Measurements from ENCODE around the gene CYSTM1. TPM values are rescaled to one million over a fixed set of nuclear protein-coding genes. Genes with fewer than 3 reads are reported as not detected.

CYSTM1 gene
- total RNA-seq, 1 experiment from 2014 or later: 43.3 TPM

DNA sequence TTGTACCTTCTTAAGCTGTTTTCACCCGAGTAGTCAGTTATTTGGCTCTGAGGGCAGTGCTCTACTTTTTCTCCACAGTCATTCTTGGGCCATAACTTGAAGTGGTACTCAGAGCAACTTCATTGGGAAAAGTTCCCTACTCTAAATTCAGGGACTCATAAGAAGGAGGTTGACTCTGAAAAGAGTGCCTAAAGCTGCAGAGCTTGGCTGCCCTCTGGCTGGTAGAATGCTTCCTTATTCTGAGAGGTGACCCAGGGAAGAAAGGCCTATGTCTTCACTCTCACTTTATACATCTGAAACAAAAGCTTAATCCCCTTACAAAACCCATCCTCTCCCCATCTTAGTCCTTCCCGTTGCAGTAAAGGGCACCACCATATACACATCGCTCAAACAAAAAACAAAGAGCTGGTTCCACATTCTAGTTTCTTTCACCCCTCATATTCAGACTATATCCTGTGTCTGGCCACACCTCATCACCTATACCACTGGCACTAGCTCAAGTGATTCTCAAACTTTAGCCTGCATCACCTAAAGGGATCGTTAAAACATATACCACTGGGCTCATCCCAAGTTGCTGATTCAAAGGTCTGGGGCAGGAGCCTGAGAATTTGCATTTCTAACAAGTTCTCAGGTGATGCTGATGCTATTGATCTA is 41.3 kb upstream of the CYSTM1 start:
- Histone ChIP-seq H4K20me1 (ENCODE audit: low read length) (no peaks in the 10 kb centered on the region), H3K36me3 (ENCODE audit: low read depth, low read length) (no peaks in the 10 kb centered on the region), H3F3A (ENCODE audit: low read length, unreplicated experiment) (no peaks in the 10 kb centered on the region), H3K79me2 (ENCODE audit: low read length) (no peaks in the 10 kb centered on the region), H3K9ac (ENCODE audit: low read length) (no peak overlapping the region), H3K27ac (ENCODE audit: low read length) (no peak overlapping the region), H3K4me1 (ENCODE audit: insufficient read depth, low read length) (peaks cover 16% of the 10 kb centered on the region), H3K4me2 (ENCODE audit: low read length) (no peak overlapping the region), H2AFZ (ENCODE audit: low read length) (no peak overlapping the region), H3K27me3 (ENCODE audit: low read length) (no peaks in the 10 kb centered on the region), H3K9me2 (replicated peaks; ENCODE audit: low read length) (no peaks in the 10 kb centered on the region), H3K4me3 (ENCODE audit: low read length) (no peak overlapping the region), H3K9me3 (ENCODE audit: low read length) (no peaks in the 10 kb centered on the region)
- TF ChIP-seq EZH2 (IDR thresholded peaks at IDR 0.05; ENCODE audit: low read length, unreplicated experiment) (no peak), CTCF (conservative IDR thresholded peaks at IDR 0.05; ENCODE audit: low read depth, low read length) (no peak)
- CTCF ChIA-PET: no interaction called here
- ATAC-seq (no peak), DNase-seq (no peak)
- intact Hi-C loops (cut with micrococcal nuclease): no loop called here
- POLR2A ChIA-PET (ENCODE audit: unreplicated experiment): no interaction called here
- BruUV-seq (replicated peaks): no TSS peak

GRCh38 chr5:140134277-140134935 is 40.6 kb upstream of the CYSTM1 start:
- ATAC-seq (no peak), DNase-seq (no peak)
- no peaks in the 10 kb centered on the region for H3K9me2 ChIP-seq (replicated peaks; ENCODE audit: low read length)
- no peaks in the 10 kb centered on the region for H4K20me1 ChIP-seq (ENCODE audit: low read length)
- intact Hi-C loops (cut with micrococcal nuclease): no loop called here
- no peaks in the 10 kb centered on the region for H3F3A ChIP-seq (ENCODE audit: low read length, unreplicated experiment)
- no peak overlapping the region for H3K27ac ChIP-seq (ENCODE audit: low read length)
- H3K4me1 ChIP-seq (ENCODE audit: insufficient read depth, low read length): peaks cover 16% of the 10 kb centered on the region
- no peaks in the 10 kb centered on the region for H3K9me3 ChIP-seq (ENCODE audit: low read length)
- ChIA-PET POLR2A (ENCODE audit: unreplicated experiment) (no interaction called here), CTCF (no interaction called here)
- no peak overlapping the region for H3K9ac ChIP-seq (ENCODE audit: low read length)
- no TSS peak for BruUV-seq (replicated peaks)
- H3K4me2 ChIP-seq (ENCODE audit: low read length): no peak overlapping the region
- no peaks in the 10 kb centered on the region for H3K79me2 ChIP-seq (ENCODE audit: low read length)
- no peaks in the 10 kb centered on the region for H3K36me3 ChIP-seq (ENCODE audit: low read depth, low read length)
- no peak overlapping the region for H3K4me3 ChIP-seq (ENCODE audit: low read length)
- H3K27me3 ChIP-seq (ENCODE audit: low read length): no peaks in the 10 kb centered on the region
- TF ChIP-seq EZH2phosphoT487 (IDR thresholded peaks at IDR 0.05; ENCODE audit: borderline replicate concordance, low read length) (no peak), CTCF (conservative IDR thresholded peaks at IDR 0.05; ENCODE audit: low read depth, low read length) (no peak), EZH2 (IDR thresholded peaks at IDR 0.05; ENCODE audit: low read length, unreplicated experiment) (no peak)
- no peak overlapping the region for H2AFZ ChIP-seq (ENCODE audit: low read length)

DNA sequence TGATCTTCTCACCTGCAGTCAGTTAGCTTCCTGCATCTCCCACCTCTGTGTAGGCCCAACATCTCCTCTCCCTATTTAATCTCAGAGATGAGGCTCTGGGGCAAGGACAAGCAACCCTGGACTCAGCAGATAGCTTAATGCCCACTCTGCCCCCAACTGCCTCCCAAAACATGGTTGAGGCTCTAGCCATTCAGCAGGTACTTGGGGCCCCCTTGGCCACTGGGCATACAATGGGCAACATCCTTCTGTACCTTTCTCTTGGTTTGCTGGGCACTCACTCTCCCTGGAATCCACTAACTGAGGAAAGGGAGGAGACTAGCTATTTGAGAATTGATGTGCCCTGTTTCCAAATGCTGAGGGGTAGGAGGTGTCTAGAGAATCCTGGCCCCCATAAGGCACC is 39.9 kb upstream of the CYSTM1 start:
- ATAC-seq (no peak), DNase-seq (no peak)
- ChIA-PET POLR2A (ENCODE audit: unreplicated experiment) (no interaction called here), CTCF (no interaction called here)
- no peak for TF ChIP-seq EZH2 (IDR thresholded peaks at IDR 0.05; ENCODE audit: low read length, unreplicated experiment)
- no peak for TF ChIP-seq EZH2phosphoT487 (IDR thresholded peaks at IDR 0.05; ENCODE audit: borderline replicate concordance, low read length)
- TF ChIP-seq CTCF (conservative IDR thresholded peaks at IDR 0.05; ENCODE audit: low read depth, low read length): no peak
- H3K4me3 ChIP-seq (ENCODE audit: low read length): no peak overlapping the region
- no peaks in the 10 kb centered on the region for H3K27me3 ChIP-seq (ENCODE audit: low read length)
- no peaks in the 10 kb centered on the region for H3F3A ChIP-seq (ENCODE audit: low read length, unreplicated experiment)
- H3K79me2 ChIP-seq (ENCODE audit: low read length): no peaks in the 10 kb centered on the region
- no peak overlapping the region for H3K9ac ChIP-seq (ENCODE audit: low read length)
- H4K20me1 ChIP-seq (ENCODE audit: low read length): no peaks in the 10 kb centered on the region
- BruUV-seq (replicated peaks): no TSS peak
- peaks cover 16% of the 10 kb centered on the region for H3K4me1 ChIP-seq (ENCODE audit: insufficient read depth, low read length)
- H3K9me3 ChIP-seq (ENCODE audit: low read length): no peaks in the 10 kb centered on the region
- no peaks in the 10 kb centered on the region for H3K9me2 ChIP-seq (replicated peaks; ENCODE audit: low read length)
- no peak overlapping the region for H3K27ac ChIP-seq (ENCODE audit: low read length)
- H3K36me3 ChIP-seq (ENCODE audit: low read depth, low read length): no peaks in the 10 kb centered on the region
- intact Hi-C loops (cut with micrococcal nuclease): no loop called here
- no peak overlapping the region for H2AFZ ChIP-seq (ENCODE audit: low read length)
- no peak overlapping the region for H3K4me2 ChIP-seq (ENCODE audit: low read length)
